AML-193 (cell line): ENCODE data around the gene JAZF1.

Experiments used
- DNase-seq, 2 experiments: peaks; one replicate each; lab custom pipeline; 2025; lab: John Stamatoyannopoulos, UW

Gene JAZF1

GRCh38 chr7:28180364-28181147 lies at the start of gene JAZF1:
TSS of gene JAZF1 (minus strand) at chr7:28180795.
- DNase-seq = no peak

GRCh38 chr7:28230261-28230660 lies 49.7 kb upstream of the JAZF1 start:
- no peak for DNase-seq

DNA sequence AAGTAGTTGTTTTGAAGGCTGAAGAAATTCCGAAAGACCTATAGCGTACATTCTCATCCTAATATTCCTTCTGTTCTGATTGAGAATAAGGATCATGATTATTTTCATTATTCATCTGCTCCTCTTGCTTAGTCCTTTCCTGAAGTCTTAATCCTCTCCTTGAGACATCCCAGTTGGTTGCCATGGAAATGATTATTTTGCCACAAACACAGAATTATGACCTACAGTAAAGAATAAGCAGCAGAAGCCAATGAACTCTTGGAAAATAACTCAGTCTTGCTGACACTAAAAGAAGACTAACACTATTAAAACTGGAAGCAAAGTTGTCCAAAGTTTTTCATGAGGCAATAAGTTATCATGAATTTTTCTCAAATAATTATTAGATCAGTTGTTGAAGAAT lies 47.8 kb upstream of the JAZF1 start:
- no peak for DNase-seq

GRCh38 chr7:28226003-28226402 lies 45.4 kb upstream of the JAZF1 start:
- DNase-seq = no peak

DNA sequence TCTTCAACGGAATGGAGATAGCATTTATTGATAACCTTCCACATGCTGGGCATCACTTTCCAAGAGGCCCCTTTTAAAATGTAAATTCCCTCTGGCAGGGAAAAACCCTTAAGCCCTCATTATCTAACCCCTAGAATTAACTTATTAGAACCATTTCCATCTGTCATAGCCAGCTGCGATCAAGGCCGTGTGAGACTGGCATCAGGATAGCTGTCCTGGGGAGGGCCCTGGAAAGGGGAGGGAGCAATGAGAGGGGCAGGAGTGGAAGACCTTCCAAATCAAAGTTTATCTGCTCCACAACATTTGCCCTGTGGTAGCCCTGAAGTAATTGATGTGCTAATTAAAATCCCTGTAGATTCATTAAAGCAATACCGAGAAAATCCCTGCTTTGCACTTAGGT lies 45.0 kb upstream of the JAZF1 start:
- DNase-seq = no peak

GRCh38 chr7:28224675-28225074 lies 44.1 kb upstream of the JAZF1 start:
- no peak for DNase-seq

- no peak for DNase-seq
These were observed 43.6 kb upstream of the JAZF1 start for GRCh38 chr7:28224172-28224571.

- DNase-seq = no peak
These were observed 42.0 kb upstream of the JAZF1 start for GRCh38 chr7:28222636-28223035.

- DNase-seq = no peak
These were observed 39.2 kb upstream of the JAZF1 start for GRCh38 chr7:28219793-28220192.

GRCh38 chr7:28217143-28217542 lies 36.5 kb upstream of the JAZF1 start:
- DNase-seq = no peak

- DNase-seq = no peak
These were observed 30.4 kb upstream of the JAZF1 start for GRCh38 chr7:28211006-28211405.

DNA sequence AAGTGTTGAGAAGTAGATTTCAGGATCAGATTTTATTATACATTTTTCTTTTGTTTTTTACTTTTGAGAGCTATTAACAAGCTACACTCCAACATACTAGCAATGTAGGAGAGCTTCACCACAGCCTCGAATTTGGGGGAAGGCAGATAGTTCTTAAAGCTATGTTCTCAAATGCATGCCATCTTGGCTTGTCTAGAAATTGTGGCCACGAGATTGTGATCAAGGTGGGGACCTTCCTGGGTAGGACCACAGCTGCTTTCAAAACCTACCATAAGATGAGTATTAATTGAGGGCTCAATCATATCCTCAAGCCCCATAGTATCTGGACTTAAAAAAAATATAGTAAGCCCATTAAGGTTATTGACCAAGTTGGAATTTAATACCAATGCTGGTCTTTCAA lies 27.9 kb upstream of the JAZF1 start:
- DNase-seq = no peak

GRCh38 chr7:28207486-28208158 lies 27.0 kb upstream of the JAZF1 start:
- no peak for DNase-seq

DNA sequence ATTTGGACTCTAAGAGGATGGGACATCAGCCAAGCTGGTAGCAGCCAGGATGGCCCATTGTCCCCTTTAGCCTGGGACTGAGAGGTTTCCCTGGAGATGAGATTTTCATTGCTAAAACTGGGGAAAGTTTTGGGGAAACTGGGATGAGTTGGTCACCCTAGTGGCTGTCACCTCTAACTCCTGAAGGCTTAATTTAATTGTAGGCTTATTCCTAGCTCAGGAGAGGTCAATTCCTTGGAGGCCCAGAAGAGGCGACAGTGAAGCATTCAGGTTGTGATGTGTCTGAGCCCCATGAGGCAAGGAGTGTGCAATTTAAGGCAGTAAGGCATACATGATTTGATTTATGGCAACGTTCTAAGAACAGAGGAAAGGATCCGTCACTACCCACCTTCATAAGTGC lies 24.9 kb upstream of the JAZF1 start:
- DNase-seq = no peak

DNA sequence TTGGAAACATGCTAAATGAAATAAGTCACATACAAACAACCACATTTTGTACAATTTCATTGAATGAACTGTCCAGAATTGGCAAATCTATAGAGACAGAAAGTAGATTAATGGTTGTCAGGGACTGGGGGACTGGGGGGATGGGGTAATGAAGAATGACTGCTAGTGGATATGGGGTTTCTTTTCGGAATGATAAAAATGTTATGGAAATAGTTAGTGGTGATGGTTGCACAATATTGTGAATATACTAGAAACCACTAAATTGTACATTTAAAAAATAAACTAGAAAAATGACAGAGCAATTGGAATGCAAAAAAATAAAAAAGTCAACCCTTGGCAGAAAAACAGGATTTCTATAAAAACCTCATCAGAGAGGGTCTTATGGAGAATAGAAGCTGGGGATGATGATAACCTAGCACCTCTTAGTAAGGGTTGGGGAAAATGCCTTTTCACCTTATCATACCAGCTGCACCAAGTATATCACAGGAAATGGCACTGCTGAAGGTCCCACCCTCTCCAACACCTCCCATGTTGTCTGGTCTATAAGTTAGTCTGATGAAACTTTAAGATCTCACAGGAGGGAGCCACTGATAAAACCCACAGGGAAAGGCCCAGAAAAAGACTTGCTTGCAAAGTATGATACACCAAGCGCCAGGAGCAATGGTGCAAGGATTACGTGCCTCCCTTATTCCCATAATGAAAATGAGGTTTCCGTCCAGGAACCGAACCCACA lies 23.1 kb upstream of the JAZF1 start:
- DNase-seq = no peak

DNA sequence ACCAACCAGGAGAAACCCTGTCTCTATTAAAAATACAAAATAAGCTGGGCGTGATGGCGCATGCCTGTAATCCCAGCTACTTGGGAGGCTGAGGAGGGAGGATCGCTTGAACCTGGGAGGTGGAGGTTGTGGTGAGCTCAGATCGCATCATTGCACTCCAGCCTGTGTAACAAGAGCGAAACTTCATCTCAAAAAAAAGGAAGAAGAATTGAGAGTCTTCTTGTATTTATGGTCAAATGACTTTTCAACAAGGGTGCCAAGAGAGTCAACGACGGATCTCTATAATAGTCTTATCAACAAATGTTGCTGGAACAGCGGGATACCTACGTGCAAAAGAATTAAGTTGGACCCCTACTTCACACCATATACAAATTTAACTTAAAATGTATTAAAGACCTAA lies 21.6 kb upstream of the JAZF1 start:
- no peak for DNase-seq

DNA sequence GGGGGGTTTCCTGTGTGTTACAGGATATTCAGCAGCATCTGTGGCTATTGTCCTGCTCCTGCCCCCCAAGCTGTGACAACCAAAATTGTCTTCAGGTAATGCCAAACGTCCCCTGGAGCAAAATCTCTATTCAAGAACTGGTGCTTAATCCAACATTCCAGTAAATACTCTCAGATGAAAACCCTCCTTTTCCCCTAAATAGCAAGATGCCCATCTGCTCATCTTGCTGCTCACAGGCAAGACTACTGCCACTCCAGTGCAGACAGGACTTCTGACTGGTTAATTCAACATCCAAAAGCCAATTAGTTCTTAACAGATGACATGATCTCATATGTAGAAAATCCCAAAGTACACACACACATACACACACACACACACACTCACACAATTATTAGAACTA lies 20.5 kb upstream of the JAZF1 start:
- no peak for DNase-seq

DNA sequence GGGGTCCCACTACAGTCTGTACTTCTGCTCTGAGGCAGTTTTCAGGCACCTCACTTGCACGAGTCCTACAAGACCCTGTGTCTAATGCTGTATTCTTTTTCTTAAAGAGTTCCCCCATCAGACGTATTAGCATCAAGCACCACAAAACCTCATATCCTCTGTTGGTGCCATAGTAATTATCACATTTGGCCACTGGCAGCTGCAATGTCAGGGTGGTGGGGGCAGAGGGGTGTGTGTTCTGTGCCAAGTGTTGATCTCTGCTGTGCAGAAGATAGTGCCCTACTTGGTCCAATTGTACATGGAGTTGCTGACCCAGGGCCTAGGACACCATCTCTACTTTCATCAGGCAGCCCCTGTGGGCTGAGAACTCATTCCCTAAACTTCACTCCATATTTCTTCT lies 20.0 kb upstream of the JAZF1 start:
- no peak for DNase-seq

DNA sequence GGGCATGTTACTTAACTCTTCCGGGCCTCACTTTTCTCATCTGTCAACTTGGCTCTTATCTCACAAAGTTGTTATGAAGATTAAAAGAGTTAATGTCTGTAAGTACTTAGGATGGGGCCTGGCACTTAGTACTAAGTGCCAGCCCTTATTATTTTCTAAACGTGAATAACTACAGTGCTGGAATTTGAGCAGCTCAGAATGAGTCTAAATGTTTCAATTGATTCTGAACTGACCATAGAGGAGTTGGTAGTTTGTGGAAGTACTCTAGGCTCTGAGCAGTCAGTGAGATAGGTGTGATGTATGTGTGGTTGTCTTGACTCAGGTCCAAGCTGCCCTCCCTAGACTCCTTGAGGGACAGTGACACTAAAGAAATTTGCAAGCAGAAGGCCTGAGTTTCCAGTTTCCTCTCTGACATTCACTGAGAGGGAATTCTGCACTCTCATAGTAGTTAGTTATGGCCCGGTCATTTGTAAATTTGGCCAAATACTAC lies 18.5 kb upstream of the JAZF1 start:
- DNase-seq = no peak

DNA sequence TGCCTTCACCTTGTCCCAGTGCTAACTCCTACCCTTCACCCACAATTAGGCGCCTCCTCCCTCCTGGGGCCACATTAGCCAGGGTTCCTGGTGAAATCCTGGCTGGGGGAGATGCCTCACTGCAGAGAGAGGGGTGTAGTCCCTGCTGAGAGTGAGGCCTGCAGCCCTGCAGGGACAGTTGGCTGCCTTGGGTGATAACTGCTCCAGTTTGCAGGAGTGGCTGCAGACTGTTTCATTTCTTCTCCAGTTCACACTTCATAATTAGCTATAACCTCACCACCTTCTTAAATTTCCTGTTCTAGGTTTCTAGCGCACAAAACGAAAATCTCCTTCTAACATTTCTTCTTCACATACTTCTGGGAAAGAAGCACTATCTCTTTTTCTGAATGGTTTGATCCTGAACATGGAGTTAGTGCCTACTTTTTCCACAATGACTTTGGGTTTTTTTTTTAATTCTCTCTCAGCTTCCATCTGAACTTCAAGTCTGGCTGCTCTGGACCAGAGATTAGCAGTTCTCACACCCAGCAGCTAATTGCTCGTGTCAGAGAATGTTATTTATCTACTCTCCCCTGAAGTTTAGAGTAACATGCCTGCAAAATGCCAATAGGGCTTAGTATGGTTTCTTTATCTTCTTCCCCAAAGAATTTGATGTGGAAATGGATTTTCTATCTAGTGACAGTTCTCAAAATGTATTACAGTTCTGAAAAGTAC lies 15.5 kb upstream of the JAZF1 start:
- DNase-seq = no peak

DNA sequence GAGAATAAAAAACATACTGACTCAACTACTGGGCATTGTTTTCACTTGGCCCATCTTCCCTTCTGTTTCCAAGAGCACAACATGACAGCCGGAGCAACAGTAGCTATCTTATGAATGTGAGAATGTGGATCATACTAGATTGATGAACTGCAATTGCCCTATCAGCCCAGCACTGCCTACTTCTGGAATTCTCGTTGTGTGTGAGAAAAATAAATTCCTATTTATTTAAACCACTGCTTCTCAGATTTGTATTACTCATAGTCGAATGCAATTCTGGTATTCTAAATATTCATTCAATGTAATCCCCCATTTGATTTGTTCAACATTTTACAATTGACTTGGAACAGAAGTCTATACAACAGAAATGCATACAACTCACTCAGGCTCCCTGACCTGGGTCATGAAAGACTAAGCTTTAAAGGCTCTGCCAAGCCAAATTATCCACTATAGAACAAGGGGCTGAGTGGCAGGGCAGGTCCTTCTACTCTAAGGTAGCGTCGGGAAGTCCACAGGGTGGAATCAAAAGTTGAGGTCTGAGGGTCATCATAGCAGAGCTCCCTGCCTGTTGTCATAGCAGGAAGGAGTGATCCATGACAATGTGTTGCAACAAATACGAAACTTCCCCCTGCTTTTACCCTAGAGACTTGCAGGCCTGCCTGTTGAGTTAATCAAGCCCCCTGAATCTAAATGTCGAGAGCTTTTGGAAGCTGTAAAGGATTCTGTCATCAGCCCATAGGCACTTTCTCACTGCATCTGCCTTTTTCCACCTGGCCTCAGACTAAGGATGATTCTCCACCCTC lies 12.4 kb upstream of the JAZF1 start:
- peak; percentile 63 to 65 for DNase-seq
